Transverse colon (tissue), 4 donors: ENCODE data around the gene TSPAN9.

Source experiments
- EP300 ChIP-seq: sonication (generic); formaldehyde crosslinking; IDR thresholded peaks from one replicate; pipeline ENCODE4 v1.6.1; 2017; ENCODE audit warnings: antibody characterized with exemption, low read depth
- POLR2A ChIP-seq: fragments of 450-650 bp; IDR thresholded peaks from one replicate; pipeline ENCODE4 v1.6.1; 2016; ENCODE audit warnings: antibody characterized with exemption, mild to moderate bottlenecking, moderate library complexity
- POLR2AphosphoS5 ChIP-seq, 3 donors: sonication (generic); formaldehyde crosslinking; IDR thresholded peaks; one replicate each; pipeline ENCODE4 v1.6.1; 2016; ENCODE audit warnings: antibody characterized with exemption in 3 of 3
- TF ChIP-seq, protein P1 (sequence below), 5 experiments: fragments of 200-600 bp in 3 of 5; fragments of 450-650 bp in 2 of 5; sonication (generic) in 3 of 5; IDR thresholded peaks; 1 replicate in 2 of 5; 2 replicates in 3 of 5; pipeline ENCODE4 v1.5.1; 2016 to 2017; ENCODE audit warnings: antibody characterized with exemption in 5 of 5, inconsistent platforms in 3 of 5, mild to moderate bottlenecking in 2 of 5, moderate library complexity in 1 of 5

DNA sequence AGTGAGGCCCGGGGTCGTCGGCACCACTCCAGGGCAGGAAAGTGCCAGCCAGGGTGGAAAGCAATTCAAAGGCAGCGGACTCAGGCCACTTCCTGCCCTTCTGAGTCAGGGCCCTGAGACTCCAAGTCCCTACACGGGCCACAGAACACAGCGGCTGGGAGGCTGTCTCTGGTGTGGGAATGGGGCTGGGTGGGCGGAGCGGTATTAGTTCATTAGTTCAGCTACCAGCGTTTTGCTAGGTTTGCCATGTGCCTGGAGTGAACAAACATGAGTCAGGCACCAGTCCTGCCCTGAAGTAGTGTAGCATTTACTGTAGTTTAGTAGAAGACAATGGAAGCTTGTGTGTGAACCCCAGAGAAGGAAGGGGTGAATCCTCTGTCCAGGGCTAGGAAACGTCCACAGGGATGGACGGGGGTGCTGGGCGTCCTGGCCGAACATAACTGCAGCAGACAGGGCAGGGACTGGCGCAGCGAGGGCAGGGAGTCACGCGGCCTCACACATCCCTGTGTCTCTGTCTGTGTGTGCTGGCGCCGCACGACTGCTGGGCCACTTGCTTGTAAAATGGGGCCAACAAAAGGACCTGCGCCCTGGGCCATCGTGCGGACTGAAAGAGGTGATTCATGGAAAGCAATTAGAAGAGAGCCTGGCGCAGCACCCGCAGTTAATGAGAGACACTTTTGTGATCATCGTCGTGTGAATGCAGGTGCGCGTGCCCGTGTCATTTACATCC lies 227.4 kb downstream of the TSPAN9 start:
- TF ChIP-seq, protein P1, sequence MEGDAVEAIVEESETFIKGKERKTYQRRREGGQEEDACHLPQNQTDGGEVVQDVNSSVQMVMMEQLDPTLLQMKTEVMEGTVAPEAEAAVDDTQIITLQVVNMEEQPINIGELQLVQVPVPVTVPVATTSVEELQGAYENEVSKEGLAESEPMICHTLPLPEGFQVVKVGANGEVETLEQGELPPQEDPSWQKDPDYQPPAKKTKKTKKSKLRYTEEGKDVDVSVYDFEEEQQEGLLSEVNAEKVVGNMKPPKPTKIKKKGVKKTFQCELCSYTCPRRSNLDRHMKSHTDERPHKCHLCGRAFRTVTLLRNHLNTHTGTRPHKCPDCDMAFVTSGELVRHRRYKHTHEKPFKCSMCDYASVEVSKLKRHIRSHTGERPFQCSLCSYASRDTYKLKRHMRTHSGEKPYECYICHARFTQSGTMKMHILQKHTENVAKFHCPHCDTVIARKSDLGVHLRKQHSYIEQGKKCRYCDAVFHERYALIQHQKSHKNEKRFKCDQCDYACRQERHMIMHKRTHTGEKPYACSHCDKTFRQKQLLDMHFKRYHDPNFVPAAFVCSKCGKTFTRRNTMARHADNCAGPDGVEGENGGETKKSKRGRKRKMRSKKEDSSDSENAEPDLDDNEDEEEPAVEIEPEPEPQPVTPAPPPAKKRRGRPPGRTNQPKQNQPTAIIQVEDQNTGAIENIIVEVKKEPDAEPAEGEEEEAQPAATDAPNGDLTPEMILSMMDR (IDR thresholded peaks at IDR 0.05): no peak
- no peak for TF ChIP-seq POLR2A
- no peak for TF ChIP-seq POLR2AphosphoS5 (IDR thresholded peaks at IDR 0.05)
- TF ChIP-seq EP300: no peak
